Measurements from ENCODE around the gene NACAD. TPM values are rescaled to one million over a fixed set of nuclear protein-coding genes. Genes with fewer than 3 reads are reported as not detected.

NACAD gene
- total RNA-seq, 1 experiment from 2014 or later = not detected

DNA sequence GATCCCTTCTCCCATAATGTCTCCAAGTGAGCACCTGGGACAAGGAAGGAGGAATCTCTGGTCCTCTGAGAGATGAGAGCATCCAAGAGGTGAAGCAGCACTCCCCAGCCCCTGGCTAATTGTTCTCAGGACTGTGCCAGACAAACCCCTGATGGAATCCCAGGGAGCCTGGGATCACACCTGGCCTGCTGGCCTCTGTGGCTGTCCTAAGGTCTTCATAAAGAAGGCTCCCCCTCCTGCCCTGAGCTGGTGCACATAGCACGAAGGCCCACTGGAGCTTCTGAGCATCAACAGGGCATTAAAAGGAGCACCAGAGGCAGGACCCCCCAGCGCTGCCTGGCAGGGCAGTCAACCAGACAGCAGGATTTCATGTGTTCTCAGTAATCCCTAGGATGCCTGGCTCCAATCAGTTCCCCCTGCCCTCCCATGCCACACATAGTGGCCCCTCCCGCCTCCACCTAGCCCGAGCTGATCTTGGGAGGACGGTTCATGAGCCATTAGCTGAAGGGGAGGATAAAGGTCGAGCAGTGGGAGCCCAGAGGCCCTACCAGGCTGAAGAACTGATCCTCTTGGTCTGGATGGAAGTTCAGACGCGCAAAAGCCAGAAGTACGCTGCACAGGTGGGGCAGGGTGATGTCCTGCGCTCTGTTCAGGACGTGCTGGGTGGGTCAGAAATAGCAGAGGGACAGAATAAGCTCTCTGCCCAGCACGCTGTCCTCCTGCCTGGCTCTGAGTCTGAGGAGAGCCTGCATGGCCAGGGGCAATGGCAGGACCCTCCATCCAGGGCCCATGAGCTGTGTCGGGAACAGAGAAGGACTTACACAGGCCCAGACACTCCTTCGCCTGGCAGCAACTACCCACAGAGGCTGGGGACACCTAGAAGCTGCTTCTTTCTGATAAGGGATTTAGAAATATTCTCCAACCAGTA is 14.3 kb upstream of the NACAD start:
- Mint-ChIP-seq H3K4me3 (ENCODE audit: unreplicated experiment) (no peak overlapping the region), H3K36me3 (ENCODE audit: insufficient read depth, unreplicated experiment) (peaks cover 83% of the 10 kb centered on the region), H3K4me1 (ENCODE audit: insufficient read depth, unreplicated experiment) (peaks cover 5% of the 10 kb centered on the region), H3K27me3 (ENCODE audit: insufficient read depth, unreplicated experiment) (no peaks in the 10 kb centered on the region), H3K27ac (ENCODE audit: low read depth, unreplicated experiment) (no peak overlapping the region), H3K9me3 (ENCODE audit: unreplicated experiment) (no peaks in the 10 kb centered on the region)
- no peak for DNase-seq (ENCODE audit: unreplicated experiment)
- intact Hi-C loops (cut with micrococcal nuclease) = no loop called here
- CTCF ChIA-PET = interaction anchor here (0.6 to 1.6 kb wide), 4 partner anchors 9 to 130 kb away, joined by 3 to 5 read pairs (median 4); partner anchors contain the start of gene TBRG4
- TF ChIP-seq, protein P1, sequence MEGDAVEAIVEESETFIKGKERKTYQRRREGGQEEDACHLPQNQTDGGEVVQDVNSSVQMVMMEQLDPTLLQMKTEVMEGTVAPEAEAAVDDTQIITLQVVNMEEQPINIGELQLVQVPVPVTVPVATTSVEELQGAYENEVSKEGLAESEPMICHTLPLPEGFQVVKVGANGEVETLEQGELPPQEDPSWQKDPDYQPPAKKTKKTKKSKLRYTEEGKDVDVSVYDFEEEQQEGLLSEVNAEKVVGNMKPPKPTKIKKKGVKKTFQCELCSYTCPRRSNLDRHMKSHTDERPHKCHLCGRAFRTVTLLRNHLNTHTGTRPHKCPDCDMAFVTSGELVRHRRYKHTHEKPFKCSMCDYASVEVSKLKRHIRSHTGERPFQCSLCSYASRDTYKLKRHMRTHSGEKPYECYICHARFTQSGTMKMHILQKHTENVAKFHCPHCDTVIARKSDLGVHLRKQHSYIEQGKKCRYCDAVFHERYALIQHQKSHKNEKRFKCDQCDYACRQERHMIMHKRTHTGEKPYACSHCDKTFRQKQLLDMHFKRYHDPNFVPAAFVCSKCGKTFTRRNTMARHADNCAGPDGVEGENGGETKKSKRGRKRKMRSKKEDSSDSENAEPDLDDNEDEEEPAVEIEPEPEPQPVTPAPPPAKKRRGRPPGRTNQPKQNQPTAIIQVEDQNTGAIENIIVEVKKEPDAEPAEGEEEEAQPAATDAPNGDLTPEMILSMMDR (IDR thresholded peaks at IDR 0.05; ENCODE audit: unreplicated experiment) = no peak
- no TSS peak for BruUV-seq (replicated peaks)
- POLR2A ChIA-PET = no interaction called here

DNA sequence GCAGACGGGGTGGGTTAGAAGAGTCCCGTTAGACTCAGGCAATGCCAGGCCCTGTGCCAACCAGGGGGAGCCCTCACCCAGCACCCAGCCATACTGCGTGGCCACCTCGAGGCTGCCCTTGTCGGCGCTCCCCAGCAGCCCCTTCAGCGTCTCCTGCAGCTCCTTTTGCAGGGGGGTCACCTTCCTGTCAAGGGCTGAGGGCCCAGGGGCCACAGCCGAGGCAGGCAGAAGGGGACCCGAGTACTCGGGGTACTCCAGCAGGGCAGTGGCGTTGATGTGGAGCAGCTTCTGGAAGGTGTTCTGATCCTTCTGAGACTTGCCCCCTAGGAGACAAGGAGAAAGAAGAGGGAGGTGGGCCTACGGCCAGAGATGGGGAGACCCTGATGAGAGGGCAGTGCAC is 13.0 kb upstream of the NACAD start:
- H3K9me3 Mint-ChIP-seq (ENCODE audit: unreplicated experiment) = no peaks in the 10 kb centered on the region
- TF ChIP-seq, protein P1 (IDR thresholded peaks at IDR 0.05; ENCODE audit: unreplicated experiment) = no peak
- no peak for DNase-seq (ENCODE audit: unreplicated experiment)
- H3K4me3 Mint-ChIP-seq (ENCODE audit: unreplicated experiment) = no peak overlapping the region
- intact Hi-C loops (cut with micrococcal nuclease) = no loop called here
- POLR2A ChIA-PET = interaction anchor here (0.9 kb wide), 1 partner anchor 11 kb away, joined by 3 read pairs; no protein-coding TSS in a partner anchor
- BruUV-seq (replicated peaks) = no TSS peak
- no peaks in the 10 kb centered on the region for H3K4me1 Mint-ChIP-seq (ENCODE audit: insufficient read depth, unreplicated experiment)
- CTCF ChIA-PET = no interaction called here
- peaks cover 70% of the 10 kb centered on the region for H3K36me3 Mint-ChIP-seq (ENCODE audit: insufficient read depth, unreplicated experiment)
- H3K27ac Mint-ChIP-seq (ENCODE audit: low read depth, unreplicated experiment) = no peak overlapping the region
- no peaks in the 10 kb centered on the region for H3K27me3 Mint-ChIP-seq (ENCODE audit: insufficient read depth, unreplicated experiment)

GRCh38 chr7:45100761-45101480 is 12.2 kb upstream of the NACAD start:
- Mint-ChIP-seq H3K4me1 (ENCODE audit: insufficient read depth, unreplicated experiment) (no peaks in the 10 kb centered on the region), H3K36me3 (ENCODE audit: insufficient read depth, unreplicated experiment) (peaks cover 62% of the 10 kb centered on the region), H3K9me3 (ENCODE audit: unreplicated experiment) (no peaks in the 10 kb centered on the region), H3K27me3 (ENCODE audit: insufficient read depth, unreplicated experiment) (no peaks in the 10 kb centered on the region), H3K27ac (ENCODE audit: low read depth, unreplicated experiment) (no peak overlapping the region), H3K4me3 (ENCODE audit: unreplicated experiment) (no peak overlapping the region)
- CTCF ChIA-PET = interaction anchor here (0.6 kb wide), 1 partner anchor 70 kb away, joined by 3 read pairs; no protein-coding TSS in a partner anchor
- intact Hi-C loops (cut with micrococcal nuclease) = no loop called here
- TF ChIP-seq, protein P1 (IDR thresholded peaks at IDR 0.05; ENCODE audit: unreplicated experiment) = no peak
- POLR2A ChIA-PET = interaction anchor here (0.9 to 1.6 kb wide), 2 partner anchors 10 to 11 kb away, joined by 3 to 7 read pairs; partner anchors contain the start of gene TBRG4
- no TSS peak for BruUV-seq (replicated peaks)
- DNase-seq (ENCODE audit: unreplicated experiment) = no peak

All from MCF 10A (cell line).